Activated CD4-positive, alpha-beta T cell treated with anti-CD3 and anti-CD28 coated beads, Interleukin-2, Interleukin-6, amounts not matched to agents 100 ng/mL and 50 ng/mL, durations not matched to agents 16 hours and 8 hours (primary cell): ENCODE measurements around the gene DCAF6.

Experiments
- DNase-seq: peaks from one replicate; pipeline ENCODE4 v3.0.0-alpha.2; 2020

The DCAF6 gene

GRCh38 chr1:168089326-168089978 lies 153.0 kb downstream of the DCAF6 start:
- DNase-seq = no peak

GRCh38 chr1:168089979-168090337 lies 153.5 kb downstream of the DCAF6 start:
- DNase-seq = no peak

GRCh38 chr1:168090395-168090794 lies 153.9 kb downstream of the DCAF6 start:
- no peak for DNase-seq

- DNase-seq = no peak
Observed at GRCh38 chr1:168091063-168091462, 154.6 kb downstream of the DCAF6 start.

- DNase-seq = no peak
Observed at GRCh38 chr1:168091720-168092550, 155.5 kb downstream of the DCAF6 start.

- DNase-seq = no peak
Observed at GRCh38 chr1:168092566-168093355, 156.3 kb downstream of the DCAF6 start.

- DNase-seq = no peak
Observed at GRCh38 chr1:168093616-168094015, 157.1 kb downstream of the DCAF6 start.

GRCh38 chr1:168095476-168095875 lies 159.0 kb downstream of the DCAF6 start:
- DNase-seq = no peak

GRCh38 chr1:168096296-168097165 lies 160.0 kb downstream of the DCAF6 start:
- DNase-seq = no peak

- no peak for DNase-seq
Observed at GRCh38 chr1:168097921-168098528, 161.5 kb downstream of the DCAF6 start.

GRCh38 chr1:168098534-168099320 lies 162.2 kb downstream of the DCAF6 start:
- DNase-seq = no peak

- DNase-seq = no peak
Observed at GRCh38 chr1:168099337-168099801, 162.9 kb downstream of the DCAF6 start.

- no peak for DNase-seq
Observed at GRCh38 chr1:168100315-168101002, 164.0 kb downstream of the DCAF6 start.

- no peak for DNase-seq
Observed at GRCh38 chr1:168101336-168101735, 164.9 kb downstream of the DCAF6 start.

GRCh38 chr1:168102487-168102886 lies 166.0 kb downstream of the DCAF6 start:
- DNase-seq = no peak

GRCh38 chr1:168104535-168104934 lies 168.1 kb downstream of the DCAF6 start:
- no peak for DNase-seq

- no peak for DNase-seq
Observed at GRCh38 chr1:168105846-168106245, 169.4 kb downstream of the DCAF6 start.

GRCh38 chr1:168106274-168106673 lies 169.8 kb downstream of the DCAF6 start:
- DNase-seq = no peak

GRCh38 chr1:168110896-168111545 lies 174.5 kb downstream of the DCAF6 start:
- DNase-seq = no peak
